HepG2 (cell line): ENCODE measurements around the gene RAPSN. TPM values are rescaled to one million over a fixed set of nuclear protein-coding genes. Genes with fewer than 3 reads are reported as not detected.

Source experiments
- ATF1 ChIP-seq: IDR thresholded peaks from 2 replicates; pipeline ENCODE4 v1.6.1; 2016; ENCODE audit warnings: mild to moderate bottlenecking, control low read depth
- CEBPG ChIP-seq: IDR thresholded peaks from 2 replicates; pipeline ENCODE4 v1.6.1; 2016
- DPF2 ChIP-seq: sonication (generic); formaldehyde crosslinking; IDR thresholded peaks from 2 replicates; pipeline ENCODE4 v1.4.0; 2020; ENCODE audit warnings: mild to moderate bottlenecking, low read depth, missing genetic modification reagents, borderline replicate concordance
- HIC2 ChIP-seq: sonication (generic); formaldehyde crosslinking; IDR thresholded peaks from 2 replicates; pipeline ENCODE4 v1.9.0; 2022; ENCODE audit warnings: low read depth, missing genetic modification reagents
- PREB ChIP-seq: sonication (generic); formaldehyde crosslinking; IDR thresholded peaks from 2 replicates; pipeline ENCODE4 v1.4.0; 2020; ENCODE audit warnings: missing genetic modification reagents
- RBFOX2 ChIP-seq: fragments of 200-400 bp; formaldehyde crosslinking; IDR thresholded peaks from 2 replicates; pipeline ENCODE4 v1.6.1; 2017; ENCODE audit warnings: low read depth, mild to moderate bottlenecking, low read length
- SRSF9 ChIP-seq: fragments of 200-400 bp; formaldehyde crosslinking; IDR thresholded peaks from 2 replicates; pipeline ENCODE4 v1.6.1; 2018; ENCODE audit warnings: borderline replicate concordance, mild to moderate bottlenecking, low read depth, low read length; ENCODE audit not compliant: insufficient read depth, poor library complexity, severe bottlenecking
- TBL1XR1 ChIP-seq: fragments of 150-350 bp; IDR thresholded peaks from 2 replicates; pipeline ENCODE4 v1.6.1; 2014; ENCODE audit warnings: borderline replicate concordance, low read length; ENCODE audit not compliant: partially characterized antibody
- TFDP1 ChIP-seq: IDR thresholded peaks from 2 replicates; pipeline ENCODE4 v1.6.1; 2016; ENCODE audit warnings: missing compliant biosample characterization, missing genetic modification reagents, borderline replicate concordance
- ZBTB33 ChIP-seq: sonication (generic); formaldehyde crosslinking; IDR thresholded peaks from 2 replicates; pipeline ENCODE4 v1.4.0; 2020; ENCODE audit warnings: missing genetic modification reagents
- ZFP37 ChIP-seq: sonication (generic); formaldehyde crosslinking; IDR thresholded peaks from 2 replicates; pipeline ENCODE4 v1.4.0; 2020; ENCODE audit warnings: missing genetic modification reagents, borderline replicate concordance
- ZNF432 ChIP-seq: sonication (generic); formaldehyde crosslinking; IDR thresholded peaks from 2 replicates; pipeline ENCODE4 v1.5.0; 2020; ENCODE audit warnings: missing genetic modification reagents, mild to moderate bottlenecking, borderline replicate concordance
- ZNF496 ChIP-seq: sonication (generic); formaldehyde crosslinking; IDR thresholded peaks from 2 replicates; pipeline ENCODE4 v1.8.1; 2023; ENCODE audit warnings: mild to moderate bottlenecking, moderate library complexity, missing genetic modification reagents; ENCODE audit not compliant: insufficient replicate concordance
- ZNF513 ChIP-seq: sonication (generic); formaldehyde crosslinking; conservative IDR thresholded peaks from 2 replicates; pipeline ENCODE4 v1.5.0; 2020; ENCODE audit warnings: missing genetic modification reagents
- ZNF570 ChIP-seq: sonication (generic); formaldehyde crosslinking; IDR thresholded peaks from 2 replicates; pipeline ENCODE4 v1.4.0; 2020; ENCODE audit warnings: mild to moderate bottlenecking, missing genetic modification reagents, borderline replicate concordance
- ZNF770 ChIP-seq: sonication (generic); formaldehyde crosslinking; IDR thresholded peaks from 2 replicates; pipeline ENCODE4 v1.5.0; 2020; ENCODE audit warnings: mild to moderate bottlenecking, missing genetic modification reagents
- ZNF788 ChIP-seq: sonication (generic); formaldehyde crosslinking; IDR thresholded peaks from 2 replicates; pipeline ENCODE4 v1.5.0; 2020; ENCODE audit warnings: mild to moderate bottlenecking, missing genetic modification reagents, borderline replicate concordance
- ZSCAN31 ChIP-seq: sonication (generic); formaldehyde crosslinking; IDR thresholded peaks from 2 replicates; pipeline ENCODE4 v1.5.0; 2020; ENCODE audit warnings: low read depth, mild to moderate bottlenecking, missing genetic modification reagents
- polyA plus RNA-seq, 8 experiments: library from polyadenylated mRNA; depleted of rRNA in 3 of 8; stranded (reverse) in 7 of 8; unstranded in 1 of 8; fragments of >200 nt; fragmentation: Illumina TruSeq in 4 of 8; extraction: Trizol in 4 of 8; gene quantifications; 2 replicates each; pipeline versions ENCODE4 v1.2.1 to v1.2.3, GENCODE V29; 2011 to 2016; ENCODE audit warnings: low read depth in 4 of 8, missing spikeins in 1 of 8, mixed read lengths in 1 of 8; ENCODE audit not compliant: insufficient read depth in 1 of 8
- total RNA-seq, 5 experiments: library from RNA; depleted of rRNA; stranded (reverse); fragments of >200 nt; fragmentation: Illumina TruSeq; extraction: Trizol; gene quantifications; 2 replicates each; pipeline ENCODE4 v1.2.3, GENCODE V29; 2016; ENCODE audit warnings: low read depth in 1 of 5

The RAPSN gene
- total and polyA plus RNA-seq, 2 of the 13 experiments (the other 11 are each of a cell fraction or from before 2014, with no cell fraction given): 0.15 to 1.2 TPM

- TF ChIP-seq HIC2 (CRISPR knock-in tag): peak; percentile 45; the same call in 1 of the 2 replicates
- no peak for TF ChIP-seq ZNF770 (CRISPR knock-in tag)
- no peak for TF ChIP-seq SRSF9
- no peak for TF ChIP-seq DPF2 (CRISPR knock-in tag)
- TF ChIP-seq ZNF496 (CRISPR knock-in tag): no peak
- no peak for TF ChIP-seq ZNF432 (CRISPR knock-in tag)
- TF ChIP-seq CEBPG (CRISPR knock-in tag): no peak
- TF ChIP-seq ZNF788 (CRISPR knock-in tag): peak; percentile 45; the same call in 1 of the 2 replicates
- TF ChIP-seq ZBTB33: 0 out of 2 replicates have a peak, but pooled peaks have one; percentile 29
- TF ChIP-seq ZFP37 (CRISPR knock-in tag): no peak
- TF ChIP-seq ATF1 (CRISPR knock-in tag): no peak
- TF ChIP-seq ZNF513 (CRISPR knock-in tag): no peak
- no peak for TF ChIP-seq ZSCAN31 (CRISPR knock-in tag)
- TF ChIP-seq ZNF570 (CRISPR knock-in tag): no peak
- no peak for TF ChIP-seq PREB (CRISPR knock-in tag)
- peak; percentile 44; the same call in 1 of the 2 replicates for TF ChIP-seq RBFOX2
- TF ChIP-seq TFDP1 (CRISPR knock-in tag): no peak
- no peak for TF ChIP-seq TBL1XR1
Observed at GRCh38 chr11:47411884-47412746, 36.8 kb downstream of the RAPSN start (continued).
